CD14-positive monocyte (primary cell): ENCODE results near the gene RHOT1. TPM values are rescaled to one million over a fixed set of nuclear protein-coding genes. Genes with fewer than 3 reads are reported as not detected.
A peak's percentile ranks its signal among the peaks of the same experiment; 100 is the strongest.

Experiments
- DNase-seq, 3 donors: peaks; one replicate each; pipeline ENCODE4 v3.0.0-alpha.2; 2011 to 2022
- H2AFZ ChIP-seq: 2 replicates; pipeline ENCODE4 v1.6.0; 2012; ENCODE audit warnings: mild to moderate bottlenecking, low read depth, low read length, inconsistent platforms; ENCODE audit not compliant: insufficient read depth, poor library complexity, severe bottlenecking
- H3K27ac ChIP-seq, 2 donors: 1 replicate in 1 of 2; 2 replicates in 1 of 2; pipeline ENCODE4 v1.5.1; 2012 to 2013; ENCODE audit warnings: low read length in 2 of 2, control low read depth in 1 of 2, inconsistent platforms in 1 of 2, low read depth in 1 of 2, mild to moderate bottlenecking in 1 of 2
- H3K27me3 ChIP-seq, 2 donors: one replicate each; pipeline versions ENCODE4 v1.6.0 to v1.6.1; 2011 to 2013; ENCODE audit warnings: low read length in 2 of 2; ENCODE audit not compliant: control insufficient read depth in 2 of 2, insufficient read depth in 2 of 2
- H3K36me3 ChIP-seq, 2 donors: replicated peaks in 1 of 2; 1 replicate in 1 of 2; 2 replicates in 1 of 2; pipeline versions ENCODE4 v1.5.1 to v1.6.1; 2012 to 2013; ENCODE audit warnings: low read length in 2 of 2, control low read depth in 1 of 2, inconsistent platforms in 1 of 2, mild to moderate bottlenecking in 1 of 2; ENCODE audit not compliant: insufficient read depth in 2 of 2, control insufficient read depth in 1 of 2
- H3K4me1 ChIP-seq, 2 donors: 1 replicate in 1 of 2; 2 replicates in 1 of 2; pipeline versions ENCODE4 v1.5.1 to v1.6.1; 2012 to 2013; ENCODE audit warnings: low read length in 2 of 2, control low read depth in 1 of 2, inconsistent platforms in 1 of 2, mild to moderate bottlenecking in 1 of 2, moderate library complexity in 1 of 2; ENCODE audit not compliant: insufficient read depth in 2 of 2, control insufficient read depth in 1 of 2
- H3K4me2 ChIP-seq: replicated peaks from 2 replicates; pipeline ENCODE3; 2012; ENCODE audit warnings: low read length, moderate library complexity, mild to moderate bottlenecking; ENCODE audit not compliant: poor library complexity, severe bottlenecking; ENCODE audit errors: extremely low read depth
- H3K4me3 ChIP-seq, 3 experiments: fragments of 200-600 bp in 1 of 3; sonication (generic) in 1 of 3; replicated peaks in 1 of 3; 1 replicate in 2 of 3; 2 replicates in 1 of 3; pipeline ENCODE4 v1.5.1; 2011 to 2013; ENCODE audit warnings: low read length in 3 of 3, mild to moderate bottlenecking in 3 of 3, control low read depth in 2 of 3, low read depth in 2 of 3, inconsistent platforms in 1 of 3, moderate library complexity in 1 of 3
- H3K79me2 ChIP-seq: 2 replicates; pipeline ENCODE4 v1.6.0; 2012; ENCODE audit warnings: mild to moderate bottlenecking, control low read depth, inconsistent platforms, low read length, moderate library complexity; ENCODE audit not compliant: insufficient read depth
- H3K9ac ChIP-seq: 2 replicates; pipeline ENCODE4 v1.6.0; 2017; ENCODE audit warnings: low read length, mild to moderate bottlenecking; ENCODE audit not compliant: insufficient read depth, poor library complexity, severe bottlenecking
- H3K9me3 ChIP-seq, 2 donors: replicated peaks in 1 of 2; 1 replicate in 1 of 2; 2 replicates in 1 of 2; pipeline versions ENCODE4 v1.5.1 to v1.6.1; 2012 to 2013; ENCODE audit warnings: low read length in 2 of 2, control low read depth in 1 of 2; ENCODE audit not compliant: control insufficient read depth in 1 of 2, insufficient read depth in 1 of 2
- H4K20me1 ChIP-seq: 2 replicates; pipeline ENCODE4 v1.6.0; 2012; ENCODE audit warnings: mild to moderate bottlenecking, low read length, control low read depth, moderate library complexity; ENCODE audit not compliant: insufficient read depth
- H3K27ac Mint-ChIP-seq, 7 donors: one replicate each; pipeline ENCODE4 v1.8.0; 2020; ENCODE audit warnings: mild to moderate bottlenecking in 7 of 7, mixed read lengths in 7 of 7, moderate library complexity in 6 of 7, inconsistent platforms in 2 of 7
- H3K27me3 Mint-ChIP-seq, 3 donors: one replicate each; pipeline ENCODE4 v1.8.0; 2021 to 2022; ENCODE audit warnings: low read depth in 3 of 3, mild to moderate bottlenecking in 3 of 3, mixed read lengths in 3 of 3, moderate library complexity in 3 of 3, inconsistent platforms in 1 of 3
- H3K36me3 Mint-ChIP-seq, 2 donors: one replicate each; pipeline ENCODE4 v1.8.0; 2020; ENCODE audit warnings: mixed read lengths in 2 of 2, inconsistent platforms in 1 of 2, mild to moderate bottlenecking in 1 of 2
- H3K4me1 Mint-ChIP-seq: one replicate; pipeline ENCODE4 v1.8.0; 2020; ENCODE audit warnings: mild to moderate bottlenecking, mixed read lengths
- H3K4me3 Mint-ChIP-seq, 2 donors: one replicate each; pipeline ENCODE4 v1.8.0; 2020; ENCODE audit warnings: mild to moderate bottlenecking in 2 of 2, mixed read lengths in 2 of 2, moderate library complexity in 1 of 2
- H3K9me3 Mint-ChIP-seq, 7 donors: one replicate each; pipeline ENCODE4 v1.8.0; 2020 to 2022; ENCODE audit warnings: mixed read lengths in 7 of 7, mild to moderate bottlenecking in 6 of 7, moderate library complexity in 6 of 7, inconsistent platforms in 2 of 7
- CTCF ChIP-seq: fragments of 200-600 bp; IDR thresholded peaks from one replicate; pipeline ENCODE4 v1.8.0; 2022; ENCODE audit warnings: antibody characterized with exemption, mild to moderate bottlenecking
- WGBS: methylation state at CpG from one replicate; pipeline ENCODE4 v1.1.5; 2013; ENCODE audit warnings: missing lambda C conversion rate; ENCODE audit not compliant: insufficient coverage; 5-methylcytosine and 5-hydroxymethylcytosine counted together
- intact Hi-C, 2 donors: fragments of 100-400 bp; cut with micrococcal nuclease; formaldehyde crosslinking; loops; one replicate each; pipeline versions ENCODE4 v1.15.0 to v1.15.1; 2023
- polyA plus RNA-seq, 3 donors: library from polyadenylated mRNA; depleted of rRNA in 1 of 3; unstranded in 2 of 3; stranded (reverse) in 1 of 3; fragments of 300-500 nt in 2 of 3; fragments of >200 nt in 1 of 3; fragmentation: Illumina TruSeq in 2 of 3; gene quantifications; 1 replicate in 2 of 3; 2 replicates in 1 of 3; pipeline ENCODE4 v1.2.3, GENCODE V29; 2012 to 2021

Gene RHOT1
- polyA plus RNA-seq, 3 donors = 45.9 to 60.5 (median 51.9) TPM

DNA sequence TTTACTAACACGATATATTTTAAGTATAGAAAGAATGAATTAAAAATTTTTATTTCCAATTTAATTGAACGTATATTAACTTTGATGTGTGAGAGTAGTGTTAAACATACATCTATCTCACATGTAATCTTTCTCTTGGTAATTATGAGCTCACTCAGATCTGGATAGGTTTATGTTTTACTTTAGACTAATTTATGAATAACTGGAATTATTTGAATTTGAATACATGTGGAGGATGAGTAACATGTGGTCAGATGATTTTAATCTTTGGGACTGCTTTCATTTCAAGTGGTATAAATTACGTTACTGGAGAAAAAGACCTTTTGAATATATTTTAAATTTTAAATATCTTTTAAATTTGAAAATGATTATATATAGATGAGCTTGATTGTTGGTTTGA, 73.4 kb downstream of the RHOT1 start:
- Histone ChIP-seq H2AFZ (no peak overlapping the region), H3K4me1 (no peaks in the 10 kb centered on the region), H3K4me3 (no peak overlapping the region), H4K20me1 (peaks cover 18% of the 10 kb centered on the region), H3K36me3 (peaks cover 66 to 98% of the 10 kb centered on the region in 2 donors), H3K9ac (no peak overlapping the region), H3K27me3 (no peaks in the 10 kb centered on the region), H3K9me3 (no peaks in the 10 kb centered on the region), H3K79me2 (no peaks in the 10 kb centered on the region), H3K4me2 (no peak overlapping the region), H3K27ac (no peak overlapping the region)
- Mint-ChIP-seq H3K36me3 (peaks cover 48 to 80% of the 10 kb centered on the region in 2 donors), H3K9me3 (no peaks in the 10 kb centered on the region), H3K4me3 (no peak overlapping the region), H3K4me1 (no peaks in the 10 kb centered on the region), H3K27me3 (peaks cover 0 to 2% (median 0%) of the 10 kb centered on the region in 3 donors), H3K27ac (no peak overlapping the region)
- intact Hi-C loops = no loop called here
- DNase-seq = no peak
- WGBS = no CpG with 5 or more reads among the region's 3 CpGs
- no peak for TF ChIP-seq CTCF

DNA sequence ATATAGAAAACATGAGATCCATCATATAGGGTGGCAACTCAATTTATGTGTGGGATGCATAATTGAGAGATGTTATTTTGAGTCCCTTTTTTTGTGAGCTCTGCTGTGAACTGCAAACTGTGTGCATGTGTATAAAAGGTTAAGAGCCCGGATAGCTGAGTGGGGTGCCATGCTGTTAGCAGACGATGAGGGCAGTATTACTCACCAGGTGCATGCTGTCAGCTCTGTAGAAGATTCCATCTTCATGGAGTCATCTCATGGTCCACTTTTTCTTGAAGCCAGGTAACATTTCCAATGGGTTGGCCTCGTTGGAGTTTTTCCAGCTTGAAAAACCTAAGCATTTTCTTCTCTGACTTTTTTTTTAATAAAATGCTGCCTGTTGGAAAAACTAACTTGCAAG, 80.3 kb downstream of the RHOT1 start:
- Mint-ChIP-seq H3K4me3 (no peak overlapping the region), H3K4me1 (no peaks in the 10 kb centered on the region), H3K27ac (peak overlapping the region in 1 of 7 donors; percentile 20), H3K36me3 (peaks cover 52 to 88% of the 10 kb centered on the region in 2 donors), H3K27me3 (peaks cover 0 to 2% (median 0%) of the 10 kb centered on the region in 3 donors), H3K9me3 (no peaks in the 10 kb centered on the region)
- 90% methylated on average over 2 of the region's 3 CpGs for WGBS
- intact Hi-C loops = no loop called here
- H3K27ac ChIP-seq = no peak overlapping the region
- peaks cover 40 to 99% of the 10 kb centered on the region in 2 donors for H3K36me3 ChIP-seq
- no peak overlapping the region for H3K4me3 ChIP-seq
- H3K27me3 ChIP-seq = no peaks in the 10 kb centered on the region
- no peaks in the 10 kb centered on the region for H3K79me2 ChIP-seq
- H4K20me1 ChIP-seq = peaks cover 9% of the 10 kb centered on the region
- no peak overlapping the region for H3K4me2 ChIP-seq
- H3K9me3 ChIP-seq = no peaks in the 10 kb centered on the region
- no peak for DNase-seq
- no peaks in the 10 kb centered on the region for H3K4me1 ChIP-seq
- no peak overlapping the region for H3K9ac ChIP-seq
- TF ChIP-seq CTCF = no peak
- H2AFZ ChIP-seq = no peak overlapping the region
